GM18505 (cell line): ENCODE measurements around the gene MECR.
"Not testable (repeated sequence)": the region's sequence is repeated elsewhere in the genome, so short reads cannot be mapped to it uniquely, and the experiment has no call there.

ENCODE experiments used
- ATAC-seq: cut with Tn5 transposase; IDR thresholded peaks from one replicate; pipeline ENCODE4 v1.9.1; 2021; ENCODE audit not compliant: unreplicated experiment
- POLR2A ChIP-seq: IDR thresholded peaks from 4 replicates; pipeline ENCODE4 v1.6.1; 2011; ENCODE audit warnings: borderline replicate concordance; ENCODE audit not compliant: insufficient read depth, insufficient read length; ENCODE audit errors: extremely low read depth

Gene MECR

GRCh38 chr1:29171089-29171488 lies 59.6 kb downstream of the MECR start:
- TF ChIP-seq POLR2A, result no peak
- ATAC-seq, result no peak

GRCh38 chr1:29169976-29170375 lies 60.8 kb downstream of the MECR start:
- ATAC-seq, result no peak
- no peak for TF ChIP-seq POLR2A

DNA sequence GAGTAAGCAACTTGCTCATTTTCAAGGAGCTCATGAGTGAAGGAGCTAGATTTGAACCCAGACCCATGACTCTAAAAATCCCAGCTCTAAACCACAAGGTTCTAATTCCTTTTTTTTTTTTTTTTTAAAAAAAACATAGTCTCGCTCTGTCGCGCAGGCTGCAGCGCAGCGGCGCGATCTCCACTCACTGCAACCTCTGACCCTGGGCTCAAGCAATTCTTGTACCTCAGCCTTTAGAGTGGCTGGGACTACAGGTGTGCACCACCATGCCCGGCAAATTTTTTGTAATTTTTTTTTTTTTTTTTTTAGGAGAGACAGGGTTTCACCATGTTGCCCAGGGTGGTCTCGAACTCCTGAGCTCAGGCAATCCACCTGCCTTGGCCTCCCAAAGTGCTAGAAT lies 62.8 kb downstream of the MECR start:
- no peak for ATAC-seq
- no peak for TF ChIP-seq POLR2A

- no peak for ATAC-seq
These were observed 64.3 kb downstream of the MECR start for GRCh38 chr1:29166291-29166878.

DNA sequence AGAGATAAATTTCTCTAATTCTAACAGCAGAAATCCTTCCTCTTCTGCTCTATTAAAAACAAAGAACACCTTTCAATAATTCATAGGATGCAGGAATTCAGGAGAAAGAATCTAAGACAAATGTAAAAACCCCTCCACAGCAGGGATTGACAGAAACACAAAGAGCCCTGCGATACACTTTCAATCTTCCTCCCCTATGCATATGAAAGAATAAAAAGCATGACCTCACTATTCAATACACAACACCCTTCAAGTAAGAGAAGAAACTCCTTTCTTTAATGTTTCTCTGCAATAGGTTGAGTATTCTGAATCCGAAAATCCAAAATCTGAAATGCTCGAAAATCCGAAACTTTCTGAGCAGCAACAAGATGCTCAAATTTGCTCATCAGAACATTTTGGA lies 66.1 kb downstream of the MECR start:
- no peak for TF ChIP-seq POLR2A
- ATAC-seq, result no peak

More at GRCh38 chr1:29166291-29166878, 64.3 kb downstream of the MECR start:
- peak; percentile 23 for TF ChIP-seq POLR2A

GRCh38 chr1:29162476-29163138 lies 68.1 kb downstream of the MECR start:
- TF ChIP-seq POLR2A, result no peak
- no peak for ATAC-seq

DNA sequence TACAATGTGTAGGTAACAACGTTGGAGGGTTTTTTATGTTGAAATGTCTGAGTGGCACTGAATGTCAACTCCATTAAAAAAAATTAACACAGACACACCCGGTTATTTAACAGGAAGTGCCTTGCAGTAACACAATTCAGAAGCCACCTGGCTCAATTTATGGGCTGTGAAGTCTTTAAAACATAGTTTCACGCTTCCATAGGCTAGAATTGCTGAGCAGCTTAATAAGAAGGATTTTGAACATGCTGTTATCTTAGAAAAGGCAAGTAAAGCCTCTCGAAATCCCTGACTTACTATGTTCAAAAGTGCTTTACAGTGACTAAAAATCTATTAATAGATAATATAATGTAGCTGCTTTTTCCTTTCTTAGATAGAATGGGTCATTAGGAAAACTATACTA lies 68.7 kb downstream of the MECR start:
- TF ChIP-seq POLR2A, result no peak
- ATAC-seq, result no peak

DNA sequence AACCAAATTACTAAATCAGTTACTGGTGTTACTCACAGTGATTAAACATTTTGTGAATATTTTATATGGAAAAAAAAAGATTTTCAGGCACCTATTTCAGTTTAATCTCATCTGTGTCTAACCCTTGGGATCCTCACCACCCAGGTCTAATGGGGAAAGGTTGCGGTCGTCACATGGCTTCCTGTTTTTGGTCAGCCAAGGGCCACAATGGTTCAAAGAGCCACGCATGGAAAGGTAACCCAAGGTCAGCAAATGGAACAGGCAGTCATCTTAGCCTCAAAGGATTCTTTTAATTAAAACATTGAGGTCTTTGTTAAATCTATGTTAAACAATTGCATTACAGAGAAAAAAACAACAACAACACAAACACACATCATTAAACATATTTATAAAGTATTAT lies 71.0 kb downstream of the MECR start:
- no peak for ATAC-seq
- no peak for TF ChIP-seq POLR2A

GRCh38 chr1:29157269-29157601 lies 73.5 kb downstream of the MECR start:
- TF ChIP-seq POLR2A, result no peak
- no peak for ATAC-seq

- ATAC-seq, result no peak
- TF ChIP-seq POLR2A, result no peak
These were observed 74.0 kb downstream of the MECR start for GRCh38 chr1:29156543-29157268.

DNA sequence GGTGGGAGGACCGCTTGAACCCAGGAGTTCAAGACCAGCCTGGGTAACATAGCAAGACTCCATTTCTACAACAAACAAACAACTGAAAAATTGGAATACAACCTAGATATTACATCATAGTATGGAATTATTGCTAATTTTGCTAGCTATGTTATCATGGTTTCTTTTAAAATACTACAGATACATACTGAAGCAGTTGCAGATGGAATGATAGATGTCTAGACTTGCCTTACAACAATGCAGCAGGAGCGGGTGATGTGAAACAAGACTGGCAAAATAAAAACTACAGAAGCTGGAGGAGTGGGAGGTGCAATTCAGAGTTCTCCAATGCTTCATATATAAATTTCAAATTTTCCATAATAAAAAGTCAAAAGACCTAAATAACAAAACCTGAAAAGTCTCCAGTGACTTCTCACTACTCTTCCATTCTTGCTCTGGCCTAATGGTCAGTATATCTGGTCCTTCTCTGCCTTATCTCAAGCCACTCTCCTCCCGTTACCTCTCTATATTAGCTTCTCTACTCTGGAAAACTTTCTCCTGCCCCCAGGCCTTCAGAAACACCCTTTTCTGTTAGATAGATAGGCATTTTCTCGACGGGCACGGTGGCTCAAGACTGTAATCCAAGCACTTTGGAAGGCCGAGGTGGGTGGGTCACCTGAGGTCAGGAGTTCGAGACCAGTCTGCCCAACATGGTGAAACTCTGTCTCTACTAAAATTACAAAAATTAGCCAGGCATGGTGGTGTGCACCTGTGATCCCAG lies 78.5 kb downstream of the MECR start:
- ATAC-seq, result no peak
- TF ChIP-seq POLR2A, result no peak

- not testable (repeated sequence) for ATAC-seq
These were observed 80.4 kb downstream of the MECR start for GRCh38 chr1:29150346-29150745.

DNA sequence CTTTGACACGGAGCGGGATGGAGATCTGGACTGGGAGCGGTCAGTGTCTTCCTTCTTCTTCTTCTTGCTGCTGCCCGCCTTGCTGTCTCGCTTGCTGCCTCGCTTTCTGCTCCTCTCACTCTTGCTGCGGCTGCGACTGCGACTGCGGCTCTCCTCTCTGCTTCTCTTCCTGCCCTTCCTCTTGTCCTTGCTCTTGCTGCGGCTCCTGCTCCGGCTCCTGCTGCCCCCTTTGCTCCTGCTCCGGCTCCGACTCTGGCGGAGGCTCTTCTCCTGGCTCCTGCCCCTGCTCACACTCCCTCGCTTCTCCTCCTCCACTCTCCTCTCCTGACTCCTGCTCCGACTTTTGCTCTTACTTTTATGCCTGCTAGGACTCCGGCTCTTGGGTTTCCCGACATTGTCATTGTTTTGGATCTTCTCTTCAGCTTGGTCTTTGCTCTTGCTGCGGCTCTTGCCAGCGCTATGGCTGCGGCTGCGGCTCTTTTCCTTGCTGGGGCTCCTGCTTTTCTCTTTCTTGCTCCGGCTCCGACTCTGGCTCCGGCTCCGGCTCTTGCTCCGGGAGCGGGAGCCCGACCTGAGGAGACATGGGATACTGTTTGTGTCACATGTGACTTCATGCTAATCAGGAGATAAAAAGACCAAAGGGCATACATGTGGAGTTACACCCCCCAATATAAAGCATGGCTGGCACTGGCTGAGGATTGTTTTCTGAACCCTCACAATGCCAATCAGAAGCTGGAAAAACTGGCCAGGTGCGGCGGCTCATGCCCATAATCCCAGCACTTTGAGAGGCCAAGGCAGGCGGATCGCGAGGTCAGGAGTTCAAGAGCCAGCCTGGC lies 81.9 kb downstream of the MECR start:
- TF ChIP-seq POLR2A, result no peak
- ATAC-seq, result no peak

GRCh38 chr1:29145739-29146437 lies 84.8 kb downstream of the MECR start:
- ATAC-seq, result no peak
- no peak for TF ChIP-seq POLR2A
